Choroid plexus epithelial cell (primary cell): ENCODE results near the gene CHRNA1.
A peak's percentile ranks its signal among the peaks of the same experiment; 100 is the strongest.

Experiments used
- DNase-seq: peaks from one replicate; pipeline ENCODE4 v3.0.0-alpha.2; 2010; ENCODE audit warnings: low read depth
- H3K4me3 ChIP-seq: 2 replicates; pipeline ENCODE4 v1.5.1; 2011; ENCODE audit warnings: low read depth, mild to moderate bottlenecking, control low read depth, low read length, moderate library complexity
- TF ChIP-seq, protein P1 (sequence below): conservative IDR thresholded peaks from 2 replicates; pipeline ENCODE4 v1.5.1; 2011; ENCODE audit warnings: low read depth, mild to moderate bottlenecking, control low read depth, inconsistent platforms, low read length, moderate library complexity

Gene CHRNA1

DNA sequence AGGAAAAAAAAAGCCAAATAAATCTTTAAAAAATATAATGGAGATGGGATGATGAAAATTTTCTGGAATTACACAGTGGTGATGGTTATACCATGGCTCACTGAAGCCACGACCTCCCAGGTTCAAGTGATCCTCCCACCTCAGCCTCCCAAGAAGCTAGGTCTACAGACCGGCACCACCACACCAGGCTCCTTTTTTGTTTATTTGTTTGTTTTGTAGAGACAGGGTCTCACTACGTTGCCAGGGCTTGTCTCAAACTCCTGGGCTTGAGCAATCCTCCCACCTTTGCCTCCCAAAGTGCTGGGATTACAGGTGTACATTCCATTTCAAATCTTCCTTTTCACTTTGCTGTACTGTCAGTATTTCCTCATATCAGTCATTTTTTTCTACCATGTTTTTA lies 61.7 kb downstream of the CHRNA1 start:
- no peak for DNase-seq
- no peak overlapping the region for H3K4me3 ChIP-seq
- TF ChIP-seq, protein P1, sequence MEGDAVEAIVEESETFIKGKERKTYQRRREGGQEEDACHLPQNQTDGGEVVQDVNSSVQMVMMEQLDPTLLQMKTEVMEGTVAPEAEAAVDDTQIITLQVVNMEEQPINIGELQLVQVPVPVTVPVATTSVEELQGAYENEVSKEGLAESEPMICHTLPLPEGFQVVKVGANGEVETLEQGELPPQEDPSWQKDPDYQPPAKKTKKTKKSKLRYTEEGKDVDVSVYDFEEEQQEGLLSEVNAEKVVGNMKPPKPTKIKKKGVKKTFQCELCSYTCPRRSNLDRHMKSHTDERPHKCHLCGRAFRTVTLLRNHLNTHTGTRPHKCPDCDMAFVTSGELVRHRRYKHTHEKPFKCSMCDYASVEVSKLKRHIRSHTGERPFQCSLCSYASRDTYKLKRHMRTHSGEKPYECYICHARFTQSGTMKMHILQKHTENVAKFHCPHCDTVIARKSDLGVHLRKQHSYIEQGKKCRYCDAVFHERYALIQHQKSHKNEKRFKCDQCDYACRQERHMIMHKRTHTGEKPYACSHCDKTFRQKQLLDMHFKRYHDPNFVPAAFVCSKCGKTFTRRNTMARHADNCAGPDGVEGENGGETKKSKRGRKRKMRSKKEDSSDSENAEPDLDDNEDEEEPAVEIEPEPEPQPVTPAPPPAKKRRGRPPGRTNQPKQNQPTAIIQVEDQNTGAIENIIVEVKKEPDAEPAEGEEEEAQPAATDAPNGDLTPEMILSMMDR: no peak

DNA sequence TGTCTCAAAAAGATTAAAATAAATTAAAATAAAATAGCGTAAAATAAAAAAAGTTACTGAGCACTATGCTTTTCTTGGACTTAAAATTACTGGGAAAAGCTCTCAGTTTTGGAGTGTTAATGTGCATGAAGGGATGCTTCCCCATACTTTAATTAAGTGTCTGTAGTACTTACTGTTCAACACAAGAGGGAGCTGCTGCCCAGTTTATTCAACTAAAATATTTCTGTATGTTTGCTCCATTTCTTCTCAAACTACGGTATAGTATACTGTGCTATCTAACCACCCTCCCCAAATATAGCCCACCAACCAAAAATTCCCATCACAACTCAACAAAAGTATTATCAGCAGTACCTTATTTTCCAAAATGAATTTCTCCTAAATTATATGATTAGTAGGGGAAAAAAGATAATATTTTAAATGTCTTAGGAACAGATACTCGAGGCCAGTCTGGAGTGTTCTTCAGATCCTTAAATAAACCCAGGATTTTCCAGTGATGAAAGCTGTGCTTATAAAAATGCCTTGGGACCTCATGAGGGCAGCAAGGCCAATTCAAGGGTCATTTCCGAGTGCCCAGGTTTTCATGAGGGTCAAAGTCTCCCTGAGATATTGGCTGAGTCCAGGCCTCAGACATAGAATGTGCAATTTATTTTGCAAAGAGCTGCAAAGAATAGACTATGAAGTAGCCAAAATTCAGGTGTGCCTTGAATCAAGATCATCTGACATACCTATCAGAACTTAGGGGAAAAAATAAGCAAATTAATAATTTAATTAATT lies 64.1 kb downstream of the CHRNA1 start:
- no peak overlapping the region for H3K4me3 ChIP-seq
- DNase-seq: peak; percentile 73
- TF ChIP-seq, protein P1: peak; percentile 57
